Skin of body (tissue), 2 donors: ENCODE data around the gene C12orf43. TPM values are rescaled to one million over a fixed set of nuclear protein-coding genes. Genes with fewer than 3 reads are reported as not detected.

Experiments
- DNase-seq: peaks from one replicate; lab custom pipeline; 2025; lab: John Stamatoyannopoulos, UW
- total RNA-seq: library from RNA; depleted of rRNA; stranded (reverse); fragments of >200 nt; gene quantifications from one replicate; pipeline ENCODE4 v1.2.3, GENCODE V29; 2014

C12orf43 gene
- total RNA-seq, 1 donor from 2014 or later, result 8.2 TPM

GRCh38 chr12:120978296-120979219, 37.7 kb downstream of the C12orf43 start, which contains the start of gene HNF1A:
TSS of gene HNF1A (plus strand) at chr12:120978543. CDS start at chr12:120978769, 226 bp downstream.
- DNase-seq, result no peak

- DNase-seq, result no peak
Measured at GRCh38 chr12:120977531-120978295, 38.6 kb downstream of the C12orf43 start.

GRCh38 chr12:120972870-120973543, 43.3 kb downstream of the C12orf43 start:
- no peak for DNase-seq

- peak; percentile 74 for DNase-seq
Measured at GRCh38 chr12:120971299-120972180, 44.7 kb downstream of the C12orf43 start.

- no peak for DNase-seq
Measured at GRCh38 chr12:120970310-120970709, 46.0 kb downstream of the C12orf43 start.

GRCh38 chr12:120965534-120966091, 50.7 kb downstream of the C12orf43 start:
- DNase-seq, result no peak

GRCh38 chr12:120964298-120964697, 52.0 kb downstream of the C12orf43 start:
- no peak for DNase-seq

GRCh38 chr12:120962532-120963020, 53.7 kb downstream of the C12orf43 start:
- DNase-seq, result no peak

- no peak for DNase-seq
Measured at GRCh38 chr12:120961604-120962531, 54.4 kb downstream of the C12orf43 start.

- DNase-seq, result no peak
Measured at GRCh38 chr12:120960657-120961056, 55.6 kb downstream of the C12orf43 start.

- no peak for DNase-seq
Measured at GRCh38 chr12:120959111-120959878, 57.0 kb downstream of the C12orf43 start.

- no peak for DNase-seq
Measured at GRCh38 chr12:120956579-120957300, 59.5 kb downstream of the C12orf43 start.

GRCh38 chr12:120955232-120955631, 61.1 kb downstream of the C12orf43 start:
- DNase-seq, result no peak

GRCh38 chr12:120950807-120951206, 65.5 kb downstream of the C12orf43 start:
- DNase-seq, result no peak
